Right renal pelvis (tissue), 4 donors: Measurements from ENCODE around the gene PLEKHM3. TPM values are rescaled to one million over a fixed set of nuclear protein-coding genes. Genes with fewer than 3 reads are reported as not detected.
"Not testable (repeated sequence)": the region's sequence is repeated elsewhere in the genome, so short reads cannot be mapped to it uniquely, and the experiment has no call there.

Source experiments
- DNase-seq, 4 donors: peaks; one replicate each; pipeline ENCODE4 v3.0.0-alpha.2; 2013; ENCODE audit warnings: low read depth in 4 of 4, low spot score in 3 of 4, missing footprints in 1 of 4
- polyA plus RNA-seq, 4 donors: library from polyadenylated mRNA; unstranded; fragments of 120-200 nt; gene quantifications; one replicate each; pipeline ENCODE4 v1.2.1, GENCODE V29; 2013; ENCODE audit not compliant: insufficient read length in 4 of 4

Gene PLEKHM3
- polyA plus RNA-seq, 4 donors: 12.4 to 17.4 (median 13.3) TPM

GRCh38 chr2:207952564-207953345, 72.6 kb downstream of the PLEKHM3 start:
- no peak for DNase-seq

- no peak for DNase-seq
Observed at GRCh38 chr2:207951734-207952470, 73.4 kb downstream of the PLEKHM3 start.

GRCh38 chr2:207950761-207951114, 74.6 kb downstream of the PLEKHM3 start:
- no peak for DNase-seq

GRCh38 chr2:207950063-207950760, 75.1 kb downstream of the PLEKHM3 start:
- DNase-seq: no peak

GRCh38 chr2:207949245-207949644, 76.1 kb downstream of the PLEKHM3 start:
- not testable (repeated sequence) for DNase-seq

- DNase-seq: no peak
Observed at GRCh38 chr2:207944979-207945600, 80.2 kb downstream of the PLEKHM3 start.

- no peak for DNase-seq
Observed at GRCh38 chr2:207944334-207944733, 81.0 kb downstream of the PLEKHM3 start.

GRCh38 chr2:207939342-207940108, 85.8 kb downstream of the PLEKHM3 start:
- DNase-seq: no peak

- DNase-seq: no peak
Observed at GRCh38 chr2:207938886-207939285, 86.4 kb downstream of the PLEKHM3 start.

GRCh38 chr2:207938415-207938814, 86.9 kb downstream of the PLEKHM3 start:
- DNase-seq: no peak

- DNase-seq: no peak
Observed at GRCh38 chr2:207937823-207938222, 87.5 kb downstream of the PLEKHM3 start.

GRCh38 chr2:207937253-207937652, 88.1 kb downstream of the PLEKHM3 start:
- DNase-seq: no peak

GRCh38 chr2:207936380-207936779, 88.9 kb downstream of the PLEKHM3 start:
- DNase-seq: no peak

- DNase-seq: no peak
Observed at GRCh38 chr2:207935991-207936370, 89.3 kb downstream of the PLEKHM3 start.

- no peak for DNase-seq
Observed at GRCh38 chr2:207935121-207935990, 90.0 kb downstream of the PLEKHM3 start.

- no peak for DNase-seq
Observed at GRCh38 chr2:207934720-207935119, 90.6 kb downstream of the PLEKHM3 start.

GRCh38 chr2:207933396-207934065, 91.8 kb downstream of the PLEKHM3 start:
- no peak for DNase-seq

- no peak for DNase-seq
Observed at GRCh38 chr2:207932106-207932505, 93.2 kb downstream of the PLEKHM3 start.

- DNase-seq: peak in 1 of 4 donors; percentile 68
Observed at GRCh38 chr2:207930747-207931146, 94.6 kb downstream of the PLEKHM3 start.
